GM12892 (cell line): ENCODE measurements around the gene MAGI2.

ENCODE experiments used
- POLR2A ChIP-seq: IDR thresholded peaks from 2 replicates; pipeline ENCODE4 v1.6.1; 2011; ENCODE audit warnings: low read depth, low read length, control low read depth
- POLR2AphosphoS5 ChIP-seq: IDR thresholded peaks from 2 replicates; pipeline ENCODE4 v1.6.1; 2011; ENCODE audit warnings: low read depth, low read length, control low read depth

- TF ChIP-seq POLR2A (no peak), POLR2AphosphoS5 (no peak)
Observed at GRCh38 chr7:79300573-79300972, 152.9 kb downstream of the MAGI2 start.
